Esophagus muscularis mucosa (tissue), 4 donors: ENCODE results near the gene CNTLN.
"Not testable (repeated sequence)": the region's sequence is repeated elsewhere in the genome, so short reads cannot be mapped to it uniquely, and the experiment has no call there.

Experiments used
- EP300 ChIP-seq: sonication (generic); formaldehyde crosslinking; IDR thresholded peaks from one replicate; pipeline ENCODE4 v1.6.1; 2017; ENCODE audit warnings: antibody characterized with exemption
- POLR2A ChIP-seq: fragments of 450-650 bp; IDR thresholded peaks from one replicate; pipeline ENCODE4 v1.6.1; 2017; ENCODE audit warnings: antibody characterized with exemption, moderate library complexity, mild to moderate bottlenecking, low read depth
- TF ChIP-seq, protein P1 (sequence below), 3 experiments: fragments of 200-600 bp in 2 of 3; fragments of 450-650 bp in 1 of 3; sonication (generic) in 2 of 3; IDR thresholded peaks; one replicate each; pipeline ENCODE4 v1.5.1; 2017 to 2019; ENCODE audit warnings: antibody characterized with exemption in 3 of 3, mild to moderate bottlenecking in 2 of 3, moderate library complexity in 1 of 3

DNA sequence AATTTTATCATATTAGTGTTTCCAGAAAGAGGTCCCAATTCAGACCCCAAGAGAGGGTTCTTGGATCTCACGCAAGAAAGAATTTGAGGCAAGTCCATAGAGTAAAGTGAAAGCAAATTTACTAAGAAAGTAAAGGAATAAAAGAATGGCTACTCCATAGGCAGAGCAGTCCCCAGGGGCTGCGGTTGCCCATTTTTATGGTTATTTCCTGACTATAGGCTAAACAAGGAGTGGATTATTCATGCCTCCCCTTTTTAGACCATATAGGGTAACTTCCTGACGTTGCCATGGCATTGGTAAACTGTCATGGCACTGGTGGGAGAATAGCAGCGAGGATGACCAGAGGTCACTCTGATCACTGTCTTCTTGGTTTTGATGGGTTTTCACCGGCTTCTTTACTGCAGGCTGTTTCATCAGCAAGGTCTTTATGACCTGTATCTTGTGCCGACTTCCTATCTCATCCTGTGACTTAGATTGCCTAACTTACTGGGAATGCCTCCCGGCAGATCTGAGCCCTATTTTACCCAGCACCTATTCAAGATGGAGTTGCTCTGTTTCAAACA is 262.4 kb downstream of the CNTLN start:
- TF ChIP-seq EP300, POLR2A: not testable (repeated sequence)
- TF ChIP-seq, protein P1, sequence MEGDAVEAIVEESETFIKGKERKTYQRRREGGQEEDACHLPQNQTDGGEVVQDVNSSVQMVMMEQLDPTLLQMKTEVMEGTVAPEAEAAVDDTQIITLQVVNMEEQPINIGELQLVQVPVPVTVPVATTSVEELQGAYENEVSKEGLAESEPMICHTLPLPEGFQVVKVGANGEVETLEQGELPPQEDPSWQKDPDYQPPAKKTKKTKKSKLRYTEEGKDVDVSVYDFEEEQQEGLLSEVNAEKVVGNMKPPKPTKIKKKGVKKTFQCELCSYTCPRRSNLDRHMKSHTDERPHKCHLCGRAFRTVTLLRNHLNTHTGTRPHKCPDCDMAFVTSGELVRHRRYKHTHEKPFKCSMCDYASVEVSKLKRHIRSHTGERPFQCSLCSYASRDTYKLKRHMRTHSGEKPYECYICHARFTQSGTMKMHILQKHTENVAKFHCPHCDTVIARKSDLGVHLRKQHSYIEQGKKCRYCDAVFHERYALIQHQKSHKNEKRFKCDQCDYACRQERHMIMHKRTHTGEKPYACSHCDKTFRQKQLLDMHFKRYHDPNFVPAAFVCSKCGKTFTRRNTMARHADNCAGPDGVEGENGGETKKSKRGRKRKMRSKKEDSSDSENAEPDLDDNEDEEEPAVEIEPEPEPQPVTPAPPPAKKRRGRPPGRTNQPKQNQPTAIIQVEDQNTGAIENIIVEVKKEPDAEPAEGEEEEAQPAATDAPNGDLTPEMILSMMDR (IDR thresholded peaks at IDR 0.05): not testable (repeated sequence)
